Activated CD4-positive, alpha-beta memory T cell treated with anti-CD3 and anti-CD28 coated beads for 36 hours (primary cell): ENCODE results near the gene GSTO1. TPM values are rescaled to one million over a fixed set of nuclear protein-coding genes. Genes with fewer than 3 reads are reported as not detected.
A peak's percentile ranks its signal among the peaks of the same experiment; 100 is the strongest.

Experiments used
- CTCF ChIA-PET: fragments of 350-600 bp; sonication (Branson Sonifier 250); formaldehyde crosslinking; loops from one replicate; lab custom pipeline; 2021; ENCODE audit warnings: antibody characterized with exemption, inconsistent platforms; lab: Charles Lee
- POLR2A ChIA-PET: fragments of 350-600 bp; sonication (Branson Sonifier 250); formaldehyde crosslinking; loops from one replicate; lab custom pipeline; 2021; ENCODE audit warnings: antibody characterized with exemption; lab: Charles Lee
- DNase-seq: peaks from one replicate; pipeline ENCODE4 v3.0.0-alpha.2; 2020
- H3K27ac Mint-ChIP-seq: one replicate; pipeline ENCODE4 v1.8.0; 2021; ENCODE audit warnings: mixed read lengths
- H3K27me3 Mint-ChIP-seq: one replicate; pipeline ENCODE4 v1.8.0; 2021; ENCODE audit warnings: mixed read lengths
- H3K36me3 Mint-ChIP-seq: one replicate; pipeline ENCODE4 v1.8.0; 2021; ENCODE audit warnings: mixed read lengths
- H3K4me1 Mint-ChIP-seq: one replicate; pipeline ENCODE4 v1.8.0; 2021; ENCODE audit warnings: low read depth, mixed read lengths
- H3K4me3 Mint-ChIP-seq: one replicate; pipeline ENCODE4 v1.8.0; 2021; ENCODE audit warnings: mild to moderate bottlenecking, mixed read lengths
- H3K9me3 Mint-ChIP-seq: one replicate; pipeline ENCODE4 v1.8.0; 2021; ENCODE audit warnings: mixed read lengths
- intact Hi-C: fragments of 100-400 bp; cut with micrococcal nuclease; formaldehyde crosslinking; loops from one replicate; pipeline ENCODE4 v1.15.1; 2023
- total RNA-seq, 2 experiments: library from RNA; stranded (reverse); gene quantifications; one replicate each; pipeline ENCODE4 v1.2.3, GENCODE V29; 2021

GSTO1 gene
- total RNA-seq, 2 experiments from 2014 or later = 215 to 225 TPM

- ChIA-PET POLR2A (interaction anchor here (0.6 kb wide), 1 partner anchor 58 kb away, joined by 5 read pairs; no protein-coding TSS in a partner anchor), CTCF (interaction anchor here (1.2 to 10.3 kb wide), 6 partner anchors 7 to 53 kb away, joined by 3 to 240 read pairs (median 20); partner anchors contain the start of gene CFAP58)
- H3K27ac Mint-ChIP-seq = no peak overlapping the region
- peaks cover 11% of the 10 kb centered on the region for H3K4me1 Mint-ChIP-seq
- peak; percentile 61 for DNase-seq
- H3K9me3 Mint-ChIP-seq = peaks cover 3% of the 10 kb centered on the region
- H3K36me3 Mint-ChIP-seq = no peaks in the 10 kb centered on the region
- H3K4me3 Mint-ChIP-seq = no peak overlapping the region
- peaks cover 2% of the 10 kb centered on the region for H3K27me3 Mint-ChIP-seq
- intact Hi-C loops = no loop called here
These were observed 43.3 kb downstream of the GSTO1 start for GRCh38 chr10:104297697-104298660.

GRCh38 chr10:104299031-104299904, 44.6 kb downstream of the GSTO1 start:
- intact Hi-C loops = no loop called here
- CTCF ChIA-PET = interaction anchor here (0.8 to 3.3 kb wide), 7 partner anchors 8 to 547 kb away, joined by 3 to 20 read pairs (median 6); partner anchors contain the start of genes CFAP58 and ITPRIP
- POLR2A ChIA-PET = no interaction called here

GRCh38 chr10:104300002-104300735, 45.5 kb downstream of the GSTO1 start:
- H3K4me1 Mint-ChIP-seq = peaks cover 9% of the 10 kb centered on the region
- no peaks in the 10 kb centered on the region for H3K36me3 Mint-ChIP-seq
- CTCF ChIA-PET = interaction anchor here (0.8 to 3.3 kb wide), 7 partner anchors 9 to 548 kb away, joined by 3 to 20 read pairs (median 6); partner anchors contain the start of genes CFAP58 and ITPRIP
- no peak overlapping the region for H3K27ac Mint-ChIP-seq
- DNase-seq = no peak
- intact Hi-C loops = no loop called here
- POLR2A ChIA-PET = no interaction called here
- H3K4me3 Mint-ChIP-seq = no peak overlapping the region
- H3K9me3 Mint-ChIP-seq = peaks cover 3% of the 10 kb centered on the region
- H3K27me3 Mint-ChIP-seq = peaks cover 2% of the 10 kb centered on the region

More at GRCh38 chr10:104299031-104299904, 44.6 kb downstream of the GSTO1 start:
- Mint-ChIP-seq H3K27me3 (peaks cover 2% of the 10 kb centered on the region), H3K4me1 (peaks cover 9% of the 10 kb centered on the region), H3K9me3 (peaks cover 3% of the 10 kb centered on the region), H3K4me3 (no peak overlapping the region), H3K27ac (no peak overlapping the region), H3K36me3 (no peaks in the 10 kb centered on the region)
- no peak for DNase-seq

GRCh38 chr10:104300736-104301292, 46.1 kb downstream of the GSTO1 start:
- Mint-ChIP-seq H3K36me3 (no peaks in the 10 kb centered on the region), H3K27ac (peak overlapping the region; percentile 43), H3K4me3 (no peak overlapping the region), H3K4me1 (peaks cover 12% of the 10 kb centered on the region), H3K9me3 (peaks cover 3% of the 10 kb centered on the region), H3K27me3 (peaks cover 2% of the 10 kb centered on the region)
- intact Hi-C loops = no loop called here
- ChIA-PET POLR2A (no interaction called here), CTCF (interaction anchor here (1.4 to 3.3 kb wide), 4 partner anchors 10 to 53 kb away, joined by 5 to 20 read pairs (median 12); partner anchors contain the start of gene CFAP58)
- peak; percentile 43 for DNase-seq

- Mint-ChIP-seq H3K36me3 (no peaks in the 10 kb centered on the region), H3K4me1 (peaks cover 19% of the 10 kb centered on the region), H3K27me3 (peaks cover 5% of the 10 kb centered on the region), H3K4me3 (no peak overlapping the region), H3K27ac (no peak overlapping the region), H3K9me3 (peaks cover 3% of the 10 kb centered on the region)
- no peak for DNase-seq
- ChIA-PET CTCF (interaction anchor here (7.0 to 13.2 kb wide), 3 partner anchors 10 to 47 kb away, joined by 82 to 186 read pairs (median 186); partner anchors contain the start of gene ITPRIP), POLR2A (no interaction called here)
- intact Hi-C loops = no loop called here
These were observed 47.4 kb downstream of the GSTO1 start for GRCh38 chr10:104301907-104302690.

GRCh38 chr10:104303594-104304355, 49.1 kb downstream of the GSTO1 start:
- POLR2A ChIA-PET = no interaction called here
- H3K27ac Mint-ChIP-seq = no peak overlapping the region
- DNase-seq = no peak

GRCh38 chr10:104304356-104304745, 49.7 kb downstream of the GSTO1 start:
- no peaks in the 10 kb centered on the region for H3K36me3 Mint-ChIP-seq
- H3K9me3 Mint-ChIP-seq = peaks cover 3% of the 10 kb centered on the region
- intact Hi-C loops = loop anchor here (2.0 kb wide), 1 partner anchor 14 kb away; no protein-coding TSS in a partner anchor
- H3K4me3 Mint-ChIP-seq = no peak overlapping the region
- POLR2A ChIA-PET = no interaction called here
- peaks cover 5% of the 10 kb centered on the region for H3K27me3 Mint-ChIP-seq
- no peak for DNase-seq
- CTCF ChIA-PET = interaction anchor here (1.1 to 13.2 kb wide), 10 partner anchors 8 to 49 kb away, joined by 4 to 186 read pairs (median 36); partner anchors contain the start of genes CFAP58 and ITPRIP
- H3K4me1 Mint-ChIP-seq = peaks cover 40% of the 10 kb centered on the region
- H3K27ac Mint-ChIP-seq = no peak overlapping the region

More at GRCh38 chr10:104303594-104304355, 49.1 kb downstream of the GSTO1 start:
- Mint-ChIP-seq H3K9me3 (peaks cover 3% of the 10 kb centered on the region), H3K36me3 (no peaks in the 10 kb centered on the region), H3K4me1 (peaks cover 36% of the 10 kb centered on the region), H3K4me3 (no peak overlapping the region), H3K27me3 (peaks cover 5% of the 10 kb centered on the region)
- CTCF ChIA-PET = interaction anchor here (0.6 to 13.2 kb wide), 10 partner anchors 8 to 291 kb away, joined by 3 to 186 read pairs (median 22); partner anchors contain the start of genes CFAP58 and ITPRIP
- intact Hi-C loops = loop anchor here (2.0 kb wide), 1 partner anchor 13 kb away; no protein-coding TSS in a partner anchor

- Mint-ChIP-seq H3K9me3 (peaks cover 3% of the 10 kb centered on the region), H3K4me3 (no peak overlapping the region), H3K27ac (no peak overlapping the region), H3K4me1 (peaks cover 45% of the 10 kb centered on the region), H3K27me3 (peaks cover 5% of the 10 kb centered on the region), H3K36me3 (no peaks in the 10 kb centered on the region)
- POLR2A ChIA-PET = interaction anchor here (2.8 to 2.9 kb wide), 2 partner anchors 34 to 45 kb away, joined by 13 to 17 read pairs; partner anchors contain the start of gene ITPRIP
- CTCF ChIA-PET = interaction anchor here (0.8 to 13.2 kb wide), 17 partner anchors 9 to 77 kb away, joined by 3 to 186 read pairs (median 11); partner anchors contain the start of genes CFAP58 and ITPRIP
- DNase-seq = no peak
- intact Hi-C loops = loop anchor here (1.0 to 2.0 kb wide), 2 partner anchors 14 to 45 kb away; no protein-coding TSS in a partner anchor
These were observed 50.2 kb downstream of the GSTO1 start for GRCh38 chr10:104304927-104305326.

- Mint-ChIP-seq H3K4me1 (peaks cover 41% of the 10 kb centered on the region), H3K27me3 (peaks cover 5% of the 10 kb centered on the region), H3K9me3 (peaks cover 2% of the 10 kb centered on the region), H3K4me3 (no peak overlapping the region), H3K36me3 (peaks cover 6% of the 10 kb centered on the region), H3K27ac (no peak overlapping the region)
- ChIA-PET POLR2A (interaction anchor here (0.8 to 2.9 kb wide), 3 partner anchors 32 to 43 kb away, joined by 3 to 17 read pairs (median 13); partner anchors contain the start of genes GSTO2 and ITPRIP), CTCF (interaction anchor here (1.3 to 13.2 kb wide), 8 partner anchors 12 to 47 kb away, joined by 5 to 186 read pairs (median 41); partner anchors contain the start of genes CFAP58 and ITPRIP)
- DNase-seq = no peak
- intact Hi-C loops = no loop called here
These were observed 52.2 kb downstream of the GSTO1 start for GRCh38 chr10:104306897-104307296.
